HepG2 (cell line): Measurements from ENCODE around the gene SGK1. TPM values are rescaled to one million over a fixed set of nuclear protein-coding genes. Genes with fewer than 3 reads are reported as not detected.

Experiments used
- ATAC-seq: fragments of 200-7000 bp; cut with Tn5 transposase; 3 replicates; pipeline ENCODE4 v1.9.1; 2020; ENCODE audit warnings: mild to moderate bottlenecking, moderate library complexity
- BruUV-seq: library from RNA; stranded (reverse); fragments of 400-500 nt; replicated peaks from 2 replicates; lab custom pipeline; 2021; lab: Mats Ljungman, UMichigan
- CTCF ChIA-PET: fragments of 300-600 bp; formaldehyde crosslinking; extraction: SDS; loops from one replicate; lab custom pipeline; 2021; ENCODE audit warnings: low total read pairs, inconsistent platforms, low intra/inter-chr PET ratio; lab: Yijun Ruan, JAX
- POLR2A ChIA-PET: fragments of 350-600 bp; sonication (Branson Sonifier 250); formaldehyde crosslinking; loops from one replicate; lab custom pipeline; 2020; ENCODE audit warnings: antibody characterized with exemption, inconsistent platforms; lab: Yijun Ruan, JAX
- DNase-seq: peaks from one replicate; pipeline ENCODE4 v3.0.0-alpha.2; 2015; ENCODE audit warnings: low spot score
- FAIRE-seq: peaks from 3 replicates; lab custom pipeline; 2011; peaks lifted over from hg19 to GRCh38; lab: Jason Lieb, UNC
- H2AFZ ChIP-seq: one replicate; pipeline ENCODE4 v1.6.1; 2011; ENCODE audit warnings: low read length, inconsistent platforms
- H3K27ac ChIP-seq: fragments of 300-600 bp; 3 replicates; pipeline ENCODE4 v1.8.0; 2011; ENCODE audit warnings: mixed run types, mild to moderate bottlenecking, mixed read lengths, low read length, inconsistent platforms; ENCODE audit not compliant: insufficient read depth; ENCODE audit errors: extremely low read length
- H3K27me3 ChIP-seq, 2 experiments: fragments of 200-600 bp in 1 of 2; 2 replicates in 1 of 2; 3 replicates in 1 of 2; pipeline versions ENCODE4 v1.6.0 to v1.8.0; 2011; ENCODE audit warnings: low read length in 2 of 2, mild to moderate bottlenecking in 2 of 2, moderate library complexity in 2 of 2, inconsistent platforms in 1 of 2; ENCODE audit not compliant: insufficient read depth in 2 of 2, control insufficient read depth in 1 of 2
- H3K36me3 ChIP-seq, 2 experiments: fragments of 200-600 bp in 1 of 2; replicated peaks in 1 of 2; 2 replicates in 1 of 2; 3 replicates in 1 of 2; pipeline versions ENCODE4 v1.5.1 to v1.8.0; 2011; ENCODE audit warnings: low read length in 2 of 2, inconsistent platforms in 1 of 2; ENCODE audit not compliant: insufficient read depth in 2 of 2, control insufficient read depth in 1 of 2
- H3K4me1 ChIP-seq: 2 replicates; pipeline ENCODE4 v1.5.1; 2012; ENCODE audit warnings: low read length, inconsistent platforms; ENCODE audit not compliant: insufficient read depth
- H3K4me2 ChIP-seq: 2 replicates; pipeline ENCODE4 v1.6.0; 2011; ENCODE audit warnings: low read depth, low read length, inconsistent platforms
- H3K4me3 ChIP-seq, 3 experiments: fragments of 200-600 bp in 1 of 3; sonication (generic), shearing (Covaris generic) in 1 of 3; replicated peaks in 1 of 3; 2 replicates each; pipeline ENCODE4 v1.5.1; 2011 to 2016; ENCODE audit warnings: low read length in 3 of 3, inconsistent platforms in 2 of 3, low read depth in 2 of 3, mild to moderate bottlenecking in 2 of 3, control low read depth in 1 of 3, mixed read lengths in 1 of 3; ENCODE audit not compliant: insufficient read depth in 1 of 3
- H3K79me2 ChIP-seq: one replicate; pipeline ENCODE4 v1.6.1; 2011; ENCODE audit warnings: low read length, inconsistent platforms; ENCODE audit not compliant: insufficient read depth
- H3K9ac ChIP-seq: 2 replicates; pipeline ENCODE4 v1.6.0; 2011; ENCODE audit warnings: mild to moderate bottlenecking, low read depth, low read length, inconsistent platforms; ENCODE audit not compliant: insufficient read depth
- H3K9me3 ChIP-seq: 2 replicates; pipeline ENCODE4 v1.5.1; 2012; ENCODE audit warnings: mild to moderate bottlenecking, low read length
- H4K20me1 ChIP-seq: 2 replicates; pipeline ENCODE4 v1.6.0; 2011; ENCODE audit warnings: inconsistent platforms, mild to moderate bottlenecking, low read length, moderate library complexity; ENCODE audit not compliant: insufficient read depth
- DRAP1 ChIP-seq: IDR thresholded peaks from 2 replicates; pipeline ENCODE4 v1.6.1; 2016; ENCODE audit warnings: missing genetic modification reagents, missing compliant biosample characterization
- JDP2 ChIP-seq: sonication (generic); formaldehyde crosslinking; IDR thresholded peaks from 2 replicates; pipeline ENCODE4 v1.8.1; 2022; ENCODE audit warnings: missing genetic modification reagents, borderline replicate concordance
- MAX ChIP-seq: IDR thresholded peaks from 2 replicates; pipeline ENCODE4 v1.6.1; 2012; ENCODE audit warnings: inconsistent platforms
- SNAPC2 ChIP-seq: sonication (generic); formaldehyde crosslinking; IDR thresholded peaks from 2 replicates; pipeline ENCODE4 v1.8.1; 2022; ENCODE audit warnings: mild to moderate bottlenecking, missing genetic modification reagents
- SP140L ChIP-seq: sonication (generic); formaldehyde crosslinking; IDR thresholded peaks from 2 replicates; pipeline ENCODE4 v1.4.0; 2020; ENCODE audit warnings: missing genetic modification reagents, borderline replicate concordance
- TEAD3 ChIP-seq: optimal IDR thresholded peaks from 2 replicates; pipeline ENCODE3; 2016; ENCODE audit warnings: borderline replicate concordance
- ZNF101 ChIP-seq: sonication (generic); formaldehyde crosslinking; IDR thresholded peaks from 2 replicates; pipeline ENCODE4 v1.4.0; 2020; ENCODE audit warnings: mild to moderate bottlenecking, low read depth, missing genetic modification reagents, borderline replicate concordance
- ZNF326 ChIP-seq: sonication (generic); formaldehyde crosslinking; IDR thresholded peaks from 2 replicates; pipeline ENCODE4 v1.4.0; 2020; ENCODE audit warnings: missing genetic modification reagents, borderline replicate concordance
- ZNF329 ChIP-seq: sonication (generic); formaldehyde crosslinking; IDR thresholded peaks from 2 replicates; pipeline ENCODE4 v1.9.0; 2021; ENCODE audit warnings: low read depth, mild to moderate bottlenecking, missing genetic modification reagents
- ZNF816 ChIP-seq: sonication (generic); formaldehyde crosslinking; IDR thresholded peaks from 2 replicates; pipeline ENCODE4 v1.8.0; 2022; ENCODE audit warnings: missing genetic modification reagents, mild to moderate bottlenecking, borderline replicate concordance
- WGBS: methylation state at CpG from one replicate; pipeline ENCODE4 v1.1.6; 2017; ENCODE audit warnings: low lambda C conversion rate; 5-methylcytosine and 5-hydroxymethylcytosine counted together
- in situ Hi-C: cut with HindIII; loops from 2 replicates; pipeline ENCODE4 v1.10.0; 2017; ENCODE audit warnings: low pct_unique_long_range_greater_than_20kb; ENCODE audit not compliant: extremely low pct_ligation_motif_present
- intact Hi-C: fragments of 100-400 bp; cut with micrococcal nuclease; formaldehyde crosslinking; loops from one replicate; pipeline ENCODE4 v1.10.0; 2022; ENCODE audit not compliant: unreplicated experiment
- polyA plus RNA-seq, 8 experiments: library from polyadenylated mRNA; depleted of rRNA in 3 of 8; stranded (reverse) in 7 of 8; unstranded in 1 of 8; fragments of >200 nt; fragmentation: Illumina TruSeq in 4 of 8; extraction: Trizol in 4 of 8; gene quantifications; 2 replicates each; pipeline versions ENCODE4 v1.2.1 to v1.2.3, GENCODE V29; 2011 to 2016; ENCODE audit warnings: low read depth in 4 of 8, missing spikeins in 1 of 8, mixed read lengths in 1 of 8; ENCODE audit not compliant: insufficient read depth in 1 of 8
- total RNA-seq, 5 experiments: library from RNA; depleted of rRNA; stranded (reverse); fragments of >200 nt; fragmentation: Illumina TruSeq; extraction: Trizol; gene quantifications; 2 replicates each; pipeline ENCODE4 v1.2.3, GENCODE V29; 2016; ENCODE audit warnings: low read depth in 1 of 5
- TF ChIP-seq, protein P1 (sequence below): sonication (generic); formaldehyde crosslinking; IDR thresholded peaks from 2 replicates; pipeline ENCODE4 v1.4.0; 2020; ENCODE audit warnings: missing genetic modification reagents
- TF ChIP-seq, protein P2 (sequence below): sonication (generic); formaldehyde crosslinking; IDR thresholded peaks from 2 replicates; pipeline ENCODE4 v1.4.0; 2020; ENCODE audit warnings: mild to moderate bottlenecking, low read depth, missing genetic modification reagents
- TF ChIP-seq, protein P3 (sequence below): IDR thresholded peaks from 2 replicates; pipeline ENCODE4 v1.6.1; 2016; ENCODE audit warnings: mild to moderate bottlenecking

The SGK1 gene
- total and polyA plus RNA-seq, 2 of the 13 experiments (the other 11 are each of a cell fraction or from before 2014, with no cell fraction given), result 56.1 to 56.2 TPM

DNA sequence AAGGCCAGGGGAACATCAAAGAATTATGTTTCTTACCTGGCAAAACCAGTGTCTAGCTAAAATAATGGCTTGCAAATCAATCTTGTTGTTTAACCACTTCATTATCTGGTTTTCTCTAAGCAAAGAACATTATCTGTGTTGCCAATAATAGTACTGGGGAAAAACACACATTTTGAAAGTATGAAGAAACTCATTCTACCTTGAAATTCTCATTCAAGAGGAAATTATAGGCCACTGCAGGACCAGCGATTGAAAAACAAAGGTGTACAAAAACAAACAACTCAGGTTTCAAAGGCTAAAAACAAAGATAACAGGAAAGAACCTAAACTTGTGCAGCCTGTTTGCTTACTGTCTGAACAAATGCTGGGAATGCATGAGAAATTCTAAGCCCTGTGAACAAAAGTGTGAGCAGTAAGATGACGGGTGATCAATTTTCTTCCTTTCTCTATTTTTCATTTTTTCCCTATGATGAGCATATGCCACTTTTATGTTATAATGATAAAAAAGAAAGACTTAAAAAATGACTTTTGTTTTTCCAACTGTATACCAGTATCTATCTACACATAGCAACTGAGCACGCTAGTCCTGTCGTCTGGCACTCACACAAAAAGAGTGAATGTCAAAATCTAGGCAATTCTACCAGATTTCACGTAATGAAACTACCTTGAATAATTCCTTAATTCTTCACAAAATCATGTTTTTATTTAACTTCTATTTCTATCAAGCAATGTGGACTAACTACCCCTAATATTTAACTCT is 117.9 kb downstream of the SGK1 start (continued):
- TF ChIP-seq, protein P1, sequence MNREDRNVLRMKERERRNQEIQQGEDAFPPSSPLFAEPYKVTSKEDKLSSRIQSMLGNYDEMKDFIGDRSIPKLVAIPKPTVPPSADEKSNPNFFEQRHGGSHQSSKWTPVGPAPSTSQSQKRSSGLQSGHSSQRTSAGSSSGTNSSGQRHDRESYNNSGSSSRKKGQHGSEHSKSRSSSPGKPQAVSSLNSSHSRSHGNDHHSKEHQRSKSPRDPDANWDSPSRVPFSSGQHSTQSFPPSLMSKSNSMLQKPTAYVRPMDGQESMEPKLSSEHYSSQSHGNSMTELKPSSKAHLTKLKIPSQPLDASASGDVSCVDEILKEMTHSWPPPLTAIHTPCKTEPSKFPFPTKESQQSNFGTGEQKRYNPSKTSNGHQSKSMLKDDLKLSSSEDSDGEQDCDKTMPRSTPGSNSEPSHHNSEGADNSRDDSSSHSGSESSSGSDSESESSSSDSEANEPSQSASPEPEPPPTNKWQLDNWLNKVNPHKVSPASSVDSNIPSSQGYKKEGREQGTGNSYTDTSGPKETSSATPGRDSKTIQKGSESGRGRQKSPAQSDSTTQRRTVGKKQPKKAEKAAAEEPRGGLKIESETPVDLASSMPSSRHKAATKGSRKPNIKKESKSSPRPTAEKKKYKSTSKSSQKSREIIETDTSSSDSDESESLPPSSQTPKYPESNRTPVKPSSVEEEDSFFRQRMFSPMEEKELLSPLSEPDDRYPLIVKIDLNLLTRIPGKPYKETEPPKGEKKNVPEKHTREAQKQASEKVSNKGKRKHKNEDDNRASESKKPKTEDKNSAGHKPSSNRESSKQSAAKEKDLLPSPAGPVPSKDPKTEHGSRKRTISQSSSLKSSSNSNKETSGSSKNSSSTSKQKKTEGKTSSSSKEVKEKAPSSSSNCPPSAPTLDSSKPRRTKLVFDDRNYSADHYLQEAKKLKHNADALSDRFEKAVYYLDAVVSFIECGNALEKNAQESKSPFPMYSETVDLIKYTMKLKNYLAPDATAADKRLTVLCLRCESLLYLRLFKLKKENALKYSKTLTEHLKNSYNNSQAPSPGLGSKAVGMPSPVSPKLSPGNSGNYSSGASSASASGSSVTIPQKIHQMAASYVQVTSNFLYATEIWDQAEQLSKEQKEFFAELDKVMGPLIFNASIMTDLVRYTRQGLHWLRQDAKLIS (CRISPR knock-in tag), result 0 out of 2 replicates have a peak, but pooled peaks have one; percentile 62
- TF ChIP-seq TEAD3 (CRISPR knock-in tag), result peak; percentile 97

DNA sequence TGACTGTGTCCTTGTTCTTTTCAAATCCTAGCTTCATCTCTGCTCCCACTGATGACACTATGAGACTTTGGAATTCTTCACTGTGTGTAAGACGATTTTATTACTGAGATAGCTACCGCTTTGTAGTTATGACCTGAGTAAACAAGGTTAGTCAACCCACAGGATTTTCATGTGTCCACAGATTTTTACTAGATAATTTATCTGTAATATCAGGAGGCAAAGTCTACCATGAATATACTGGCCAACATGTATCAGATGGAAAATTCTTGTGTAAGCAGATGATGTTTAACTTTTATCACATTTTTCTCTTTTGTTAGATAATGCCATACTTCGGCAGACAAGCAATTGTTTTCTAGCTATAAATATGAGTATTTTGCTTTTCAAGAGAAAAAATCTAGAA is 119.8 kb downstream of the SGK1 start:
- BruUV-seq, result no TSS peak
- POLR2A ChIA-PET, result interaction anchor here (0.6 to 7.1 kb wide), 5 partner anchors 14 to 51 kb away, joined by 3 to 62 read pairs (median 11); no protein-coding TSS in a partner anchor
- no peaks in the 10 kb centered on the region for H3K9me3 ChIP-seq
- peaks cover 93% of the 10 kb centered on the region for H3K4me1 ChIP-seq
- peak; percentile 78 for ATAC-seq
- peak overlapping the region; percentile 30 for H3K4me2 ChIP-seq
- peak overlapping the region; percentile 83 for H3K27ac ChIP-seq
- in situ Hi-C loops, result no loop called here
- H3K36me3 ChIP-seq, result no peaks in the 10 kb centered on the region
- CTCF ChIA-PET, result interaction anchor here (1.3 kb wide), 1 partner anchor 20 kb away, joined by 3 read pairs; no protein-coding TSS in a partner anchor
- FAIRE-seq, result peak; percentile 70
- H3K79me2 ChIP-seq, result no peaks in the 10 kb centered on the region
- intact Hi-C loops, result loop anchor here (1.0 to 5.0 kb wide), 3 partner anchors 24 to 246 kb away; partner anchors contain the start of gene TBPL1
- no peak overlapping the region for H2AFZ ChIP-seq
- no peak overlapping the region for H3K9ac ChIP-seq
- 1% methylated on average over 3 of the region's 3 CpGs for WGBS
- peak; percentile 100 for DNase-seq
- no peaks in the 10 kb centered on the region for H3K27me3 ChIP-seq
- H4K20me1 ChIP-seq, result no peaks in the 10 kb centered on the region
- H3K4me3 ChIP-seq, result no peak overlapping the region
- TF ChIP-seq ZNF101, result no peak
- peak; percentile 46; the same call in 1 of the 2 replicates for TF ChIP-seq ZNF816
- no peak for TF ChIP-seq ZNF329 (CRISPR knock-in tag)
- TF ChIP-seq SP140L, result peak; percentile 81; the same call in 1 of the 2 replicates
- TF ChIP-seq ZNF326 (CRISPR knock-in tag), result no peak
- no peak; the same call in 1 of the 2 replicates for TF ChIP-seq JDP2 (CRISPR knock-in tag)
- peak; percentile 53; the same call in 1 of the 2 replicates for TF ChIP-seq DRAP1
- peak; percentile 12; the same call in 1 of the 2 replicates for TF ChIP-seq MAX
- TF ChIP-seq, protein P2, sequence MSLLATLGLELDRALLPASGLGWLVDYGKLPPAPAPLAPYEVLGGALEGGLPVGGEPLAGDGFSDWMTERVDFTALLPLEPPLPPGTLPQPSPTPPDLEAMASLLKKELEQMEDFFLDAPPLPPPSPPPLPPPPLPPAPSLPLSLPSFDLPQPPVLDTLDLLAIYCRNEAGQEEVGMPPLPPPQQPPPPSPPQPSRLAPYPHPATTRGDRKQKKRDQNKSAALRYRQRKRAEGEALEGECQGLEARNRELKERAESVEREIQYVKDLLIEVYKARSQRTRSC, result no peak
- TF ChIP-seq, protein P3, sequence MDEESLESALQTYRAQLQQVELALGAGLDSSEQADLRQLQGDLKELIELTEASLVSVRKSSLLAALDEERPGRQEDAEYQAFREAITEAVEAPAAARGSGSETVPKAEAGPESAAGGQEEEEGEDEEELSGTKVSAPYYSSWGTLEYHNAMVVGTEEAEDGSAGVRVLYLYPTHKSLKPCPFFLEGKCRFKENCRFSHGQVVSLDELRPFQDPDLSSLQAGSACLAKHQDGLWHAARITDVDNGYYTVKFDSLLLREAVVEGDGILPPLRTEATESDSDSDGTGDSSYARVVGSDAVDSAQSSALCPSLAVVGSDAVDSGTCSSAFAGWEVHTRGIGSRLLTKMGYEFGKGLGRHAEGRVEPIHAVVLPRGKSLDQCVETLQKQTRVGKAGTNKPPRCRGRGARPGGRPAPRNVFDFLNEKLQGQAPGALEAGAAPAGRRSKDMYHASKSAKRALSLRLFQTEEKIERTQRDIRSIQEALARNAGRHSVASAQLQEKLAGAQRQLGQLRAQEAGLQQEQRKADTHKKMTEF (CRISPR knock-in tag), result peak; percentile 94
- TF ChIP-seq SNAPC2, result no peak
